HG02943 (cell line): ENCODE measurements around the gene TANC1.
"Not testable (repeated sequence)": the region's sequence is repeated elsewhere in the genome, so short reads cannot be mapped to it uniquely, and the experiment has no call there.

Source experiments
- ATAC-seq: cut with Tn5 transposase; IDR thresholded peaks from one replicate; pipeline ENCODE4 v1.9.1; 2021; ENCODE audit warnings: mild to moderate bottlenecking, low read depth, moderate library complexity; ENCODE audit not compliant: unreplicated experiment

Gene TANC1

GRCh38 chr2:159082119-159082518, 113.7 kb downstream of the TANC1 start:
- ATAC-seq = no peak

- no peak for ATAC-seq
Measured at GRCh38 chr2:159084384-159085370, 116.2 kb downstream of the TANC1 start.

GRCh38 chr2:159086342-159086741, 117.9 kb downstream of the TANC1 start:
- no peak for ATAC-seq

- no peak for ATAC-seq
Measured at GRCh38 chr2:159086826-159087225, 118.4 kb downstream of the TANC1 start.

- ATAC-seq = no peak
Measured at GRCh38 chr2:159088906-159089305, 120.5 kb downstream of the TANC1 start.

GRCh38 chr2:159089543-159089942, 121.1 kb downstream of the TANC1 start:
- ATAC-seq = no peak

GRCh38 chr2:159090514-159091201, 122.2 kb downstream of the TANC1 start:
- peak; percentile 55 for ATAC-seq

- ATAC-seq = no peak
Measured at GRCh38 chr2:159091381-159091780, 122.9 kb downstream of the TANC1 start.

- ATAC-seq = no peak
Measured at GRCh38 chr2:159091976-159092375, 123.5 kb downstream of the TANC1 start.

- ATAC-seq = no peak
Measured at GRCh38 chr2:159093497-159093896, 125.1 kb downstream of the TANC1 start.

- no peak for ATAC-seq
Measured at GRCh38 chr2:159094173-159094737, 125.8 kb downstream of the TANC1 start.

GRCh38 chr2:159095813-159096212, 127.4 kb downstream of the TANC1 start:
- ATAC-seq = no peak

- not testable (repeated sequence) for ATAC-seq
Measured at GRCh38 chr2:159096302-159096855, 127.9 kb downstream of the TANC1 start.

- no peak for ATAC-seq
Measured at GRCh38 chr2:159096901-159097300, 128.5 kb downstream of the TANC1 start.

- no peak for ATAC-seq
Measured at GRCh38 chr2:159098361-159098760, 129.9 kb downstream of the TANC1 start.

- ATAC-seq = no peak
Measured at GRCh38 chr2:159098921-159099411, 130.5 kb downstream of the TANC1 start.

GRCh38 chr2:159101755-159102489, 133.5 kb downstream of the TANC1 start:
- ATAC-seq = no peak

GRCh38 chr2:159103411-159103810, 135.0 kb downstream of the TANC1 start:
- no peak for ATAC-seq

- no peak for ATAC-seq
Measured at GRCh38 chr2:159106109-159106508, 137.7 kb downstream of the TANC1 start.
